Measurements from ENCODE around the gene GNPTG.

Gene GNPTG

DNA sequence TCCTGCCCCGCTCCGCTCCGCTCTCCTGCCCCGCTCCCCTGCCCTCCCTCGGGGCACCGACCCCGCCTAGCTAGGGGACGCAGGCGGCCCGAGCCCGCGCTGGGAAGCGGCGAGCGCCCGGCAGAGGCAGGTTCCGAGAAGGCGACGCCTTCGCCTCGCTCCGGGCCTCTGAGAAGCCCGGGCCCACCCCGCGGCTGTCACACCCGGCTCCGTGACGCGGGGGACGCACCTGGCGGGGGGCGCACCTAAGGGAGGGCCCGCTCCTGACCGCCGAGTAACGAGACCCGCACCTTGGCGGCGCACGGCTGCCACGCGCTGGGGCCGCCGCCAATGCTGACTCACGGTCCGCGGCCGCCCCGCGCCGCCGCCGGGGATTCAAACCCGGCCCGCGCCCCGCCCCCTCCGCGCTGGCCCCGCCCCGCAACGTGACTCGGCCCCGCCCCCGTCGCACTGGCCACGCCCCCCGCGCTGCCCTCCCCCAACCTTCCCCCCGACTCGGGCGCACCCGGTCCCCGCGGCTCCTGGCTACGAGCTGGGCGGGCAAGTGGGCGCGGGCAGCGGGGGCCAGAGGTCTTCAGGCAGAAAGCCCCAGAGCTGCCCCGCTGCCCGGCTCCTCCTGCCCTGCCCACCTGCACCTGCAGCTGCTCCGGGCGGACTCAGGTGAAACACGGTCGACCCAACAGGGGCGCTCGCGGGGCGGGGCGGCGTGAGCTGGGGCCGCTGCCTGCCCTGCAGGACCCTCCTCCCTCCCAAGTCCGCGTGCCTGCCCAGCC lies 27.8 kb downstream of the GNPTG start:
- Mint-ChIP-seq H3K9me3 (no peaks in the 10 kb centered on the region), H3K27me3 (no peaks in the 10 kb centered on the region), H3K4me3 (peak overlapping the region; percentile 77), H3K27ac (peak overlapping the region; percentile 82), H3K4me1 (peaks cover 13% of the 10 kb centered on the region), H3K36me3 (peaks cover 7% of the 10 kb centered on the region)

DNA sequence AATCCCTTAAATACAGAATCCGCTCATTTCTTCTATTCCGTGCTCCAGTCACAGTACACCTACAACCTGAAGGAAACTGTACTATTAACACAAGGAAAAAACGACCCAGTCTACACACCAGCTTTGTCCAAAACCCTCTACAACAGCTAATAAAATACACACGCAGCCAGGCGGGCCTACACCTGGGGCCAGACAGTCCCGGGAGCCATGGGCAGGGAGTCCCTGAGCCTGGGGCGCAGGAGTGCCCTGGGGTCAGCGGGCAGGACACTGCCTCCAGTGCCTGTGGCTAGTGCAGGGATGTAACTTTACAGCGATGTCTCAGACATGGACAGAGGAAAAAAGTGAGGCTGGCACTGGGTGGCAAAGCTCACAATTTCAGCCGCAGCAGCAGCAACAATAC lies 28.5 kb downstream of the GNPTG start:
- peak overlapping the region; percentile 77 for H3K4me3 Mint-ChIP-seq
- peak overlapping the region; percentile 82 for H3K27ac Mint-ChIP-seq
- H3K4me1 Mint-ChIP-seq: peaks cover 13% of the 10 kb centered on the region
- no peaks in the 10 kb centered on the region for H3K27me3 Mint-ChIP-seq
- peaks cover 7% of the 10 kb centered on the region for H3K36me3 Mint-ChIP-seq
- no peaks in the 10 kb centered on the region for H3K9me3 Mint-ChIP-seq

DNA sequence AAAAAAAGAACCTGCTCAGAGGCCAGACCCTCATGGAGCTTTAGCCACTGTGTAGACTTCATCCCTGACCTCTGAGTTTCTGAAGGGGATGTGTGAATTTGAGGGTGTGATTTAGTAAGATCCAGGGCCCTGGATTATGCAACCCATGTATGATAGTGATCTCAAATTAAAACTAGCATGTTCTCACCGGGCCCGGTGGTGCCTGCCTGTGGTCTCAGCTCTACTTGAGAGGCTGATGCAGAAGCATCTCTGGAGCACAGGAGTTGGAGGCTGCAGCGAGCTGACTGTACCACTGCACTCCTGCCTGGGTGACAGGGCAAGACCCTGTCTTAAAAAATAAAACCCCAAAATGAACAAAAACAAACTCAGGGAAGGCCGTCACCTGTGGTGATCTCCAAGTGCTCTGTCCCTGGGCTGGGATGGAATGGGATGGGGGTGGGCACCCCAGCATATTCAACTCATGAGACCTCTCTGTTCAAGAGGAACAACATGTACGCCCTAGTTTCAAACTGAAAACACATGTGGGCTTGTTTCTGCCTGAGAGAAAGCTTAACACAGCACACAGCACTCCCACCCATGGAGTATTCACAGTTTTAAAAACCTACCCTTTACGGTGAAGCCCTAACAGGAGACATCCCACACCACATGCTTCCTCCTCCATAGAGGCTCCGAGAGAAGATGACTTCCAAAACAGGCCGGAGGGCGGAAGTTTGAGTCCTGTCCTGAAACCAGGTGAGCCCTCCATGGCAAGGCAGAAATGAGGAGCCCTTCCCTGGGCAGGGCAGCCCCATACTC lies 30.1 kb downstream of the GNPTG start:
- Mint-ChIP-seq H3K4me1 (peaks cover 10% of the 10 kb centered on the region), H3K4me3 (no peak overlapping the region), H3K36me3 (peaks cover 5% of the 10 kb centered on the region), H3K27me3 (no peaks in the 10 kb centered on the region), H3K27ac (no peak overlapping the region), H3K9me3 (no peaks in the 10 kb centered on the region)

DNA sequence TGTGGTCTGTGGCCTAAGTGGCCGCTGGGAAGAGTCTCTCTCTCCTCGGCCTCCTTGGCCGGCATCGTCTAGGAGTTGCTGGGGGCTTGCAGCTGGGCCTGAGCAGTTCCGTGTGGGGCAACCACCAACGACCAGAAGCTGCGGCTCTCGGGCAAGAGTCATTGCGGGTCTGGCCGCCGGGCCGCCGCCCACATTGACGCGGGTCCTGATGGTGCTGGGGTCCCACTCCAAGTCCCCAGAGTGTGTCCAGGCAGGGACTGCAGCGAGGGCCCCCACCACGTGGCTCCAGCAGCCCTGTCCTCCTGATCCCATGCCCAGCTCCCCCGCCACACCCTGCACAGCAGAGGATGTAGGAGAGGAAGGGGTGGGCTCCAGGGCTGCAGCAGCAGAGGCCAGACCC lies 31.8 kb downstream of the GNPTG start:
- Mint-ChIP-seq H3K27ac (no peak overlapping the region), H3K4me1 (peaks cover 4% of the 10 kb centered on the region), H3K27me3 (no peaks in the 10 kb centered on the region), H3K4me3 (no peak overlapping the region), H3K9me3 (no peaks in the 10 kb centered on the region), H3K36me3 (peaks cover 5% of the 10 kb centered on the region)

DNA sequence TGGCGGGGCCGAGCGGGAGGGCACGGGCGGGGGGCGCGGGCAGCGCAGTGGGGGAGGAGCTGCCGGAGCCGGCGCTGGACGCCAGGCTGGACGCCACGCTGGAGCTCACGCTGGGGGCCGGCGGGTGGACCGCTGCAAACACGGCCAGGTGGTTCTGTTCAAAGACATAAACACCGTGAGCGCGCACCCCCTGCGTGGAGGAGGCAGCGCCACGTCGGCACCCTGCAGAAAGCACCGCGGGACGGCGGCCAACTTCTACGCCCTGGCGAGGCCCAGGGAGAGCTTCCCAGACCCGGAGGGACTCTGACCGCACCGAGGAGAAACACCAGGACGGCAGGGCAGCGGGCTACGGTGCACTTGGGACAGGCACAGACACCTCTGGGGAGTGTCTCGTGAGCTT lies 33.5 kb downstream of the GNPTG start:
- Mint-ChIP-seq H3K4me1 (no peaks in the 10 kb centered on the region), H3K9me3 (no peaks in the 10 kb centered on the region), H3K27me3 (no peaks in the 10 kb centered on the region), H3K27ac (no peak overlapping the region), H3K36me3 (peaks cover 3% of the 10 kb centered on the region), H3K4me3 (no peak overlapping the region)

DNA sequence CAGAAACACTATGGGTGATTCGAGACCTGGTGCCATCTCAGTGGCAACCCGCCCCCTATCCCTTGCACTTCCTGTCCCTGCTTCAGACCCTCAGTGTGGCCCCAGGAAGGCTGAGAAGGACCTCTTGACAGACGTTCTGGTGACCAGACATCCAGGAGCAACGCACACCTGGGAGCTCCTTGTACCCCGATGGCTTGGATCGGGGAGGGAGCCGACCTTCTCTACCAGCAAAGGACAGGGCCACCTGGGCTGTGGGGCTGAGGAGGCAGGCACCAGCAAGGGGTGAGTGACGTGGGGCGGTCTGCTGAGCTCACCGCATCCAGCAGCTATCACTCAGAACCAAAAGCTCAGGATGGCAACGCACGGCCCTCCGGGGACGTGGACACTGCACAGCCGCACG lies 35.6 kb downstream of the GNPTG start:
- no peaks in the 10 kb centered on the region for H3K9me3 Mint-ChIP-seq
- no peak overlapping the region for H3K4me3 Mint-ChIP-seq
- no peak overlapping the region for H3K27ac Mint-ChIP-seq
- no peaks in the 10 kb centered on the region for H3K4me1 Mint-ChIP-seq
- no peaks in the 10 kb centered on the region for H3K27me3 Mint-ChIP-seq
- no peaks in the 10 kb centered on the region for H3K36me3 Mint-ChIP-seq

DNA sequence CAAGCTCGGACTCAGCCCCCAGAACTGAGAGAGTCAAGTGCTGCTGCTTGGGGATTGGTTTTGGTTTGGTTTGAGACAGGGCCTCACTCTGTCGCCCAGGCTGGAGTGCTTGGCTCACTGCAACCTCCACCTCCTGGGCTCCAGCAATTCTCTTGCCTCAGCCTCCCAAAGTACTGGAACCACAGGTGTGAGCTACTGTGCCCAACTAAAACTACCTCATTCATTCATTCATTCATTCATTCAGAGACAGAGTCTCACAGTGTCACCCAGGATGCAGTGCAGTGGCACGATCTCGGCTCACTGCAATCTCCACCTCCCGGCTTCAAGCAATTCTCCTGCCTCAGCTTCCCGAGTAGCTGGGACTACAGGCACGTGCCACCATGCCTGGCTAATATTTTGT lies 38.0 kb downstream of the GNPTG start:
- no peaks in the 10 kb centered on the region for H3K4me1 Mint-ChIP-seq
- no peaks in the 10 kb centered on the region for H3K27me3 Mint-ChIP-seq
- no peaks in the 10 kb centered on the region for H3K36me3 Mint-ChIP-seq
- no peak overlapping the region for H3K4me3 Mint-ChIP-seq
- H3K27ac Mint-ChIP-seq: no peak overlapping the region
- H3K9me3 Mint-ChIP-seq: no peaks in the 10 kb centered on the region

DNA sequence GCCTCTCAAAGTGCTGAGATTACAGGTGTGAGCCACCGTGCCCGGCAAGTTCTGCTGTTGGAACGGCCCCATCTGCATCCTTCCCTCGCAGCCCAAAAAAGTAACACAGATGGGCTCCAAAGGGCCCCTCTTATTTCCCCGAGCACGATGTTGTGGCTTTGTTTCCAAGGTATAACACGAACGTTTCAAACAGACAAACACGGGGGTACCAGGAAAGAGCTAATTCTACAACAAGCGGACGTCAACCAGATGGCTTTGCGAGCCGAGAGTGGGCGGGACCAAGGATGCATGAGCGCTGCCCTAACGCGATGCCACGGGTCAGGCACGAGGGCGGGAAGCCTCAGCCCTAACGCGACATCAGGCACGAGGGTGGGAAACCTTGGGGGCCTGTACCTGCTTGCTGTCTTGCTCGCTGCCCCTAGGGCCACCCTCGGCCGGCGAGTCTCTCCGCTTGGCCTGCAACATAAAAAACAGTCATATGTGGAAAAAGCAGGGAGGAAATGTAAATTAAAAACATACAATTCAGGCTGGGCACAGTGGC lies 38.6 kb downstream of the GNPTG start:
- Mint-ChIP-seq H3K9me3 (no peaks in the 10 kb centered on the region), H3K27ac (no peak overlapping the region), H3K4me1 (no peaks in the 10 kb centered on the region), H3K36me3 (no peaks in the 10 kb centered on the region), H3K27me3 (no peaks in the 10 kb centered on the region), H3K4me3 (no peak overlapping the region)

DNA sequence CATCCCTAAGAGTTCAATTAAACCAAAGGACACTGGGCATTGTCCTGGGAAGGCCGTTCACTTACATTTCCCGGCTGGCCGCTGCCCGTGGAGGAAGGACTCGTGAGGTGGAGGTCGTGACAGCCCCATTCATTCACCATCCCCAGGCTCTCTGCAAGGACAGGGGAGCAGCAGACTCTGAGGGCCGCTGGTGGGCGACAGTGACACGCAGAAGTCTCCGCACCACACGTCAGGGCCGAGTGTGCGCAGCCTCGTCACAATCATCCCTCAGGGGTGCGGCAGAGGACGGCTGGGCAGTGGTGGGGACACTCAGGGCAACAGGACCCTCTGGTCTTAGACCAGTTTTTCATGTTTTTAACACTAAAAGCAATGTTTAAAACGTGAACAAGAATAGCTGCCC lies 41.1 kb downstream of the GNPTG start:
- Mint-ChIP-seq H3K9me3 (no peaks in the 10 kb centered on the region), H3K4me3 (no peak overlapping the region), H3K36me3 (no peaks in the 10 kb centered on the region), H3K27ac (no peak overlapping the region), H3K4me1 (no peaks in the 10 kb centered on the region), H3K27me3 (no peaks in the 10 kb centered on the region)

DNA sequence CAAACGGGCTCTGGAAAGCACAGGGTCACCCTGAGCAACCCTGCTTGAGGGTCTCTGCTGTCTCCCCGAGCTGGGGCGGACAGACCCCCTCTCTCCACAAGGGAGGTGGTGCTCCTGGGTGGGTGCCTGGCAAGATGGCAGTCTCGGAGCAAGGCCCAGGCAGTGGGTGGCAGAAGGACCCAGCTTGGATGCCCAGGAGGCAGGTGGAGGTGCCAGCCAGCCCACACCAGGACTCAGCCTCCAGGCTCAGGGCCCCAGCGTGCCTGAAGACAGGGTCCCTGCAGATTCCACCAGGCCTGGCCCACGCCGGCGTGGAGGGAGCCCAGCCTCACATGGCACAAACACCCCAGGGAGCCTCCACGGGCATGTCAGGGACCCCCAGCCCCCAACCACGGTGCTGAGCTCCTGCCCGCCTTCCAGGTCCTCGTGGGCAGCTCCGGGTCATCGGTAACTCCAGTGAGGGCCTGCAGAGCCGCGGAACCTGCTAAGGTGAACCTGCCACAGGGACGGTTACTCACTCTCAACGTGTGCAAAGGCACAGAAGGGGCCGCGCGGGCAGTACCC lies 42.0 kb downstream of the GNPTG start:
- H3K4me3 Mint-ChIP-seq: no peak overlapping the region
- no peaks in the 10 kb centered on the region for H3K9me3 Mint-ChIP-seq
- no peaks in the 10 kb centered on the region for H3K4me1 Mint-ChIP-seq
- no peak overlapping the region for H3K27ac Mint-ChIP-seq
- H3K27me3 Mint-ChIP-seq: no peaks in the 10 kb centered on the region
- no peaks in the 10 kb centered on the region for H3K36me3 Mint-ChIP-seq

DNA sequence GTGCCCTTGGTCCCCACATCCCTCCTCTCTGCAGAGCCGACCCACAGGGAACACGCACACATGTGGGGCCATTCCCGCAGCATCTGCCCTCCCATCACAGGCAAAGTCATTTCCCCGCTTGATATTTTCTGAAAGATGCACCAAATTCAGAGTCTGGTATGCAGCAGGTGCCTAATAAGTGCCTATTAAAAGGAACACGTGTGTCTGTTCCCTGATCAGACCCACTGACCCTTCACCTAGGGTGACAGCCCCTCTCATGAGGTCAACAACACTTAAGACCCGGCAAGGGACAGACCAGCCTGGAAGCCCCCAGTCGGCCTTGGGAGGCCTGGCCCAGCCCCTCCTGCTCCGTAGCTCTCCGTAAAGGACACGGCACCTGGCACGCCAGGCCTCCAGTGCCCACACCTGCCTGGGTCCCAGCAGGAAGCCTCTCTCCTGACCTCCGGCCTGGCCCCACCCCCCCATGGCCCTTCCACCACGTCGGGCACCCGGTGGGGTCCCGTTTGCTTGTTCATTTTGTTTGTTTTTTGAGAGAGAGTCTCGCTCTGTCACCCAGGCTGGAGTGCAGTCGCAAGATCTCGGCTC lies 42.7 kb downstream of the GNPTG start:
- Mint-ChIP-seq H3K4me3 (no peak overlapping the region), H3K27ac (no peak overlapping the region), H3K36me3 (no peaks in the 10 kb centered on the region), H3K4me1 (no peaks in the 10 kb centered on the region), H3K27me3 (no peaks in the 10 kb centered on the region), H3K9me3 (no peaks in the 10 kb centered on the region)

DNA sequence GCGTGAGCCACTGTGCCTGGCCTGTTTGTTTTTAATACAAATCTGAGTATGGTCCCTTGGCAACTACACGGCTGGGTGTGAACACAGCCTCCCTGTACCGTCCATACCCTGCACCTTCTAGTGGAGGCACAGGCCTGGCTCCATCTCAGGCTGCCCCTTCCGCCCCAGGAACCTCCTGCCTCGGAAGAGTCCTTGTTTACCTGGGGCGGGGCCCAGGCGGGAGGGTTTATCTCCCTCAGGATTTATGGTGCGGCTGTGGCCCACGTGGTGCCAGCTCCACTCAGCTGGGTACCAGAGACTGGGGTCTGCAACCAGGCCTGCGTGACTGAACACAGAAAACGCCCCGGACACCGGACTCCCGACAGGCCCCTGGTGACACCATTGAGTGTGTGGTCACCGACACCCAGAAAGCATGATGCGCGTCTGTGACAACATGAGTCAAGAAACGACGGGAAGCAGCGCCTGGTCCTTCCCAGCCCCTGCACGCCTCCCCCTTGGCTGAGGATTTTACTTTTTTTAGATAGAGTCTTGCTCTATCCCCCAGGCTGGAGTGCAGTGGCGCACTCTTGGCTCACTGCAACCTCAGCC lies 43.8 kb downstream of the GNPTG start:
- no peaks in the 10 kb centered on the region for H3K36me3 Mint-ChIP-seq
- no peaks in the 10 kb centered on the region for H3K27me3 Mint-ChIP-seq
- H3K27ac Mint-ChIP-seq: no peak overlapping the region
- H3K4me3 Mint-ChIP-seq: no peak overlapping the region
- no peaks in the 10 kb centered on the region for H3K4me1 Mint-ChIP-seq
- no peaks in the 10 kb centered on the region for H3K9me3 Mint-ChIP-seq

DNA sequence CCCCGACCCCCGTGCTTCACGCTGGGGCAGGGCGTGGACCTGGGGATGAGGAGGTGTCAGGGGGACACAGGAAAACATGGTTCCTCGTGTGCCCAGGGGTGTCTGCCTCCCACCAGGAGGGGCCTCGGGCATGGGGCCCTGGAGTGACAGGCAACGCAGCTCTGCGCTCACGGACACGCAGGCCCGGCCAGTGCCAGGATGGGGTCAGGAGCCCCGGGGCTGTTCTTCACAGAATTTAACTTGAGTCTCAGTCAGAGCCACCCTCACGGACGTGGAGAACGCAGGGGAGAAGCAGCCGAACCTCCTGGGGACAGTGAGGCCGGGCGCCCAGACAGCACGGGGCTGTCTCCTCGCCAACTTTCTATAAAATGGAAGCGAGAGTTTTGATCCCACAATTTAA lies 46.0 kb downstream of the GNPTG start:
- Mint-ChIP-seq H3K27ac (no peak overlapping the region), H3K4me3 (no peak overlapping the region), H3K27me3 (no peaks in the 10 kb centered on the region), H3K36me3 (peaks cover 5% of the 10 kb centered on the region), H3K4me1 (no peaks in the 10 kb centered on the region), H3K9me3 (no peaks in the 10 kb centered on the region)

DNA sequence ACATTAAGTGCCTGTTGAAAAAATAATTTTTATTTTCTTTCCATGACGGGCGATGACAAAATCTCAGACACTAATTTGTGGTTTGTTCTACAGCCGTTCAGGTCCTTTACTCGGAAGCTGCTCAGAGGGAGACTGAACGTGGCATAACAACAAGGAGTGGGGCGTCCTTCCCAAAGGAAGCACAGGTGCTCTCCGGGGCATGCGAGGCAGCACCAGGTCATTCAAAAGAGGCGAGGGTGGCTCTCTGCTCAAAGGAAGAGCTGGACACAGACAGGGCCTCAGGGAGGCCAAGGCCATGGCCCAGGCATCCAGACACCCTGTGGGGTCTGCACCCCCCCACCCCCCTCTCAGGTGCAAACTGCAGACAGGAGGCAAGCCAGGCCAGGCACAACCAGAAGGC lies 46.6 kb downstream of the GNPTG start:
- Mint-ChIP-seq H3K27ac (no peak overlapping the region), H3K9me3 (no peaks in the 10 kb centered on the region), H3K27me3 (no peaks in the 10 kb centered on the region), H3K4me1 (peaks cover 2% of the 10 kb centered on the region), H3K4me3 (no peak overlapping the region), H3K36me3 (peaks cover 5% of the 10 kb centered on the region)

DNA sequence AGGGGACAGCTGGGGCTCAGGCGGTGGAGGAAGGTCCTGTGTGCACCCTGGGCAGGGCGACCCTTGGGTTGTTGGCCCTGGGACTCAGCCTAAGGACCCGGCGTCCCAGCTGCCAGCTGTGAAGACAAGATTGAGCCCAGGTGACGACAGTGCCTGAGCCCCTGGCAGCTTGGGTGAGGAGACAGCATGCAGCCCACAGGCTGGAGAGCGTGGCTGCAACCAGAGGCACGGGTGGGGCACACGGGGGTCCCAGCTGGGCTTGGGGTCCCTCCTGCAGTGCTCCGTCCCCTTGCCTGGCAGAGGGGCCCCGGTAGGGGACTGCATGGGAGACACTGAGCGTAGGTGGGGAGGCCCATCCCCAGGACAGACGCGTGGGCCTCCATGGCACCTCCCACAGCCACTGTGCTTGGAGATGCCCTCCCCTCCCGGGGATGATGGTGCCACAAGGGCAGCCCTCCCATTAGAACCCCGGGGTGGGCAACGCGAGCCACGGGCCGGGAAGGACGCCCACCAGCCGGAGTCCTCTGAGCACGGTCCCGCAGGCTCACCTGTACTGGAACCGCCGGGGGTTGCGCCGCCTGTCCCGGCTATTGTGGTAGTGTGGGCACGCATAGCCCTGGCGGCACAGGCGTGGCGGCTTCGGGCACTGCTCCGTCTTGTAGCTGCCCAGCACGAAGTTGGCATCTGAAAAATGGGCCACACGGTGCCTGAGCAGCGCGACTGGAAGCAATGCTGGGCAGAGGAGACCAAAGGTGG lies 47.3 kb downstream of the GNPTG start:
- H3K27me3 Mint-ChIP-seq: no peaks in the 10 kb centered on the region
- H3K27ac Mint-ChIP-seq: no peak overlapping the region
- peaks cover 4% of the 10 kb centered on the region for H3K4me1 Mint-ChIP-seq
- no peaks in the 10 kb centered on the region for H3K9me3 Mint-ChIP-seq
- H3K4me3 Mint-ChIP-seq: no peak overlapping the region
- peaks cover 7% of the 10 kb centered on the region for H3K36me3 Mint-ChIP-seq
